ENCODE measurements around the gene MRPS5. TPM values are rescaled to one million over a fixed set of nuclear protein-coding genes. Genes with fewer than 3 reads are reported as not detected.

The MRPS5 gene
- total RNA-seq, 1 donor from 2014 or later, result 93.6 TPM

GRCh38 chr2:95056044-95056443 lies 65.6 kb downstream of the MRPS5 start:
- Mint-ChIP-seq H3K9me3 (no peaks in the 10 kb centered on the region), H3K36me3 (ENCODE audit: low read depth) (peaks cover 41% of the 10 kb centered on the region), H3K4me3 (peak overlapping the region; percentile 31), H3K4me1 (ENCODE audit: low read depth) (peaks cover 68% of the 10 kb centered on the region), H3K27ac (peak overlapping the region; percentile 79), H3K27me3 (ENCODE audit: insufficient read depth) (no peaks in the 10 kb centered on the region)
- intact Hi-C loops (cut with micrococcal nuclease), result no loop called here
- no peak for DNase-seq (ENCODE audit: low spot score)

- intact Hi-C loops (cut with micrococcal nuclease), result loop anchor here (1.0 kb wide), 1 partner anchor 17 kb away; no protein-coding TSS in a partner anchor
- Mint-ChIP-seq H3K4me3 (peak overlapping the region; percentile 38), H3K27me3 (ENCODE audit: insufficient read depth) (no peaks in the 10 kb centered on the region), H3K27ac (peak overlapping the region; percentile 87), H3K36me3 (ENCODE audit: low read depth) (peaks cover 46% of the 10 kb centered on the region), H3K4me1 (ENCODE audit: low read depth) (peaks cover 69% of the 10 kb centered on the region), H3K9me3 (no peaks in the 10 kb centered on the region)
- DNase-seq (ENCODE audit: low spot score), result no peak
Measured at GRCh38 chr2:95055262-95055661, 66.3 kb downstream of the MRPS5 start.

GRCh38 chr2:95054016-95054415 lies 67.6 kb downstream of the MRPS5 start:
- Mint-ChIP-seq H3K27me3 (ENCODE audit: insufficient read depth) (no peaks in the 10 kb centered on the region), H3K4me3 (no peak overlapping the region), H3K36me3 (ENCODE audit: low read depth) (peaks cover 53% of the 10 kb centered on the region), H3K27ac (peak overlapping the region; percentile 23), H3K9me3 (no peaks in the 10 kb centered on the region), H3K4me1 (ENCODE audit: low read depth) (peaks cover 76% of the 10 kb centered on the region)
- no peak for DNase-seq (ENCODE audit: low spot score)
- intact Hi-C loops (cut with micrococcal nuclease), result no loop called here

- Mint-ChIP-seq H3K4me3 (peak overlapping the region; percentile 69), H3K27me3 (ENCODE audit: insufficient read depth) (no peaks in the 10 kb centered on the region), H3K9me3 (no peaks in the 10 kb centered on the region), H3K4me1 (ENCODE audit: low read depth) (peaks cover 75% of the 10 kb centered on the region), H3K36me3 (ENCODE audit: low read depth) (peaks cover 57% of the 10 kb centered on the region), H3K27ac (peak overlapping the region; percentile 86)
- no peak for DNase-seq (ENCODE audit: low spot score)
- intact Hi-C loops (cut with micrococcal nuclease), result no loop called here
Measured at GRCh38 chr2:95053543-95053942, 68.1 kb downstream of the MRPS5 start.

GRCh38 chr2:95052804-95053479 lies 68.7 kb downstream of the MRPS5 start:
- Mint-ChIP-seq H3K27ac (peak overlapping the region; percentile 86), H3K4me1 (ENCODE audit: low read depth) (peaks cover 71% of the 10 kb centered on the region), H3K4me3 (no peak overlapping the region), H3K27me3 (ENCODE audit: insufficient read depth) (no peaks in the 10 kb centered on the region), H3K9me3 (no peaks in the 10 kb centered on the region), H3K36me3 (ENCODE audit: low read depth) (peaks cover 57% of the 10 kb centered on the region)
- no peak for DNase-seq (ENCODE audit: low spot score)
- intact Hi-C loops (cut with micrococcal nuclease), result no loop called here

- Mint-ChIP-seq H3K4me1 (ENCODE audit: low read depth) (peaks cover 77% of the 10 kb centered on the region), H3K27me3 (ENCODE audit: insufficient read depth) (no peaks in the 10 kb centered on the region), H3K27ac (no peak overlapping the region), H3K36me3 (ENCODE audit: low read depth) (peaks cover 57% of the 10 kb centered on the region), H3K4me3 (no peak overlapping the region), H3K9me3 (no peaks in the 10 kb centered on the region)
- intact Hi-C loops (cut with micrococcal nuclease), result no loop called here
- no peak for DNase-seq (ENCODE audit: low spot score)
Measured at GRCh38 chr2:95052307-95052706, 69.3 kb downstream of the MRPS5 start.

GRCh38 chr2:95051626-95052025 lies 70.0 kb downstream of the MRPS5 start:
- Mint-ChIP-seq H3K4me3 (no peak overlapping the region), H3K27me3 (ENCODE audit: insufficient read depth) (no peaks in the 10 kb centered on the region), H3K9me3 (no peaks in the 10 kb centered on the region), H3K27ac (peak overlapping the region; percentile 97), H3K36me3 (ENCODE audit: low read depth) (peaks cover 59% of the 10 kb centered on the region), H3K4me1 (ENCODE audit: low read depth) (peaks cover 84% of the 10 kb centered on the region)
- no peak for DNase-seq (ENCODE audit: low spot score)
- intact Hi-C loops (cut with micrococcal nuclease), result loop anchor here (1.0 to 2.0 kb wide), 4 partner anchors 8 to 29 kb away; no protein-coding TSS in a partner anchor

GRCh38 chr2:95050385-95051300 lies 71.0 kb downstream of the MRPS5 start:
- peak overlapping the region; percentile 97 for H3K27ac Mint-ChIP-seq
- intact Hi-C loops (cut with micrococcal nuclease), result loop anchor here (1.0 to 2.0 kb wide), 5 partner anchors 7 to 28 kb away; no protein-coding TSS in a partner anchor
- H3K4me3 Mint-ChIP-seq, result peak overlapping the region; percentile 59
- H3K4me1 Mint-ChIP-seq (ENCODE audit: low read depth), result peaks cover 84% of the 10 kb centered on the region
- peaks cover 59% of the 10 kb centered on the region for H3K36me3 Mint-ChIP-seq (ENCODE audit: low read depth)
- no peak for DNase-seq (ENCODE audit: low spot score)
- H3K27me3 Mint-ChIP-seq (ENCODE audit: insufficient read depth), result no peaks in the 10 kb centered on the region
- H3K9me3 Mint-ChIP-seq, result no peaks in the 10 kb centered on the region

GRCh38 chr2:95049961-95050360 lies 71.6 kb downstream of the MRPS5 start:
- Mint-ChIP-seq H3K4me3 (peak overlapping the region; percentile 59), H3K27ac (peak overlapping the region; percentile 97), H3K27me3 (ENCODE audit: insufficient read depth) (no peaks in the 10 kb centered on the region), H3K36me3 (ENCODE audit: low read depth) (peaks cover 61% of the 10 kb centered on the region), H3K4me1 (ENCODE audit: low read depth) (peaks cover 84% of the 10 kb centered on the region), H3K9me3 (no peaks in the 10 kb centered on the region)
- intact Hi-C loops (cut with micrococcal nuclease), result loop anchor here (1.0 to 2.0 kb wide), 2 partner anchors 13 to 24 kb away; no protein-coding TSS in a partner anchor
- DNase-seq (ENCODE audit: low spot score), result no peak

- intact Hi-C loops (cut with micrococcal nuclease), result no loop called here
- H3K4me1 Mint-ChIP-seq (ENCODE audit: low read depth), result peaks cover 84% of the 10 kb centered on the region
- H3K27ac Mint-ChIP-seq, result peak overlapping the region; percentile 97
- H3K9me3 Mint-ChIP-seq, result no peaks in the 10 kb centered on the region
- H3K27me3 Mint-ChIP-seq (ENCODE audit: insufficient read depth), result no peaks in the 10 kb centered on the region
- peaks cover 60% of the 10 kb centered on the region for H3K36me3 Mint-ChIP-seq (ENCODE audit: low read depth)
- no peak overlapping the region for H3K4me3 Mint-ChIP-seq
- DNase-seq (ENCODE audit: low spot score), result no peak
Measured at GRCh38 chr2:95049683-95049955, 72.0 kb downstream of the MRPS5 start.

- H3K4me3 Mint-ChIP-seq, result no peak overlapping the region
- intact Hi-C loops (cut with micrococcal nuclease), result no loop called here
- no peaks in the 10 kb centered on the region for H3K27me3 Mint-ChIP-seq (ENCODE audit: insufficient read depth)
- DNase-seq (ENCODE audit: low spot score), result no peak
- peak overlapping the region; percentile 76 for H3K27ac Mint-ChIP-seq
- H3K9me3 Mint-ChIP-seq, result no peaks in the 10 kb centered on the region
- H3K36me3 Mint-ChIP-seq (ENCODE audit: low read depth), result peaks cover 60% of the 10 kb centered on the region
- H3K4me1 Mint-ChIP-seq (ENCODE audit: low read depth), result peaks cover 84% of the 10 kb centered on the region
Measured at GRCh38 chr2:95048825-95049682, 72.6 kb downstream of the MRPS5 start.

GRCh38 chr2:95047629-95048510 lies 73.7 kb downstream of the MRPS5 start:
- H3K4me1 Mint-ChIP-seq (ENCODE audit: low read depth), result peaks cover 82% of the 10 kb centered on the region
- no peaks in the 10 kb centered on the region for H3K27me3 Mint-ChIP-seq (ENCODE audit: insufficient read depth)
- peaks cover 57% of the 10 kb centered on the region for H3K36me3 Mint-ChIP-seq (ENCODE audit: low read depth)
- no peak for DNase-seq (ENCODE audit: low spot score)
- no peak overlapping the region for H3K4me3 Mint-ChIP-seq
- intact Hi-C loops (cut with micrococcal nuclease), result no loop called here
- H3K27ac Mint-ChIP-seq, result peak overlapping the region; percentile 87
- H3K9me3 Mint-ChIP-seq, result no peaks in the 10 kb centered on the region

All from activated T-helper 1 cell treated with anti-CD3 and anti-CD28 coated beads, Interleukin-12 subunit alpha, Interleukin-12 subunit beta, Interleukin-2, Interleukin-4 antibody, amounts not matched to agents 30 ng/mL and 10 ng/mL and 1 ng/mL, durations not matched to agents 14 hours and 24 hours and 36 hours (primary cell).